PC-3 (cell line): ENCODE data around the gene EIF1. TPM values are rescaled to one million over a fixed set of nuclear protein-coding genes. Genes with fewer than 3 reads are reported as not detected.

Experiments used
- ATAC-seq: fragments of 200-7000 bp; cut with Tn5 transposase; 2 replicates; pipeline ENCODE4 v1.9.1; 2020; ENCODE audit warnings: mild to moderate bottlenecking, moderate library complexity
- BruUV-seq: library from RNA; stranded (reverse); fragments of 400-500 nt; replicated peaks from 2 replicates; lab custom pipeline; 2021; lab: Mats Ljungman, UMichigan
- CTCF ChIA-PET: fragments of 300-600 bp; sonication (Branson Sonifier 250); formaldehyde crosslinking; loops from one replicate; lab custom pipeline; 2022; ENCODE audit warnings: antibody characterized with exemption; lab: Charles Lee
- POLR2A ChIA-PET: fragments of 300-600 bp; sonication (Branson Sonifier 250); formaldehyde crosslinking; loops from one replicate; lab custom pipeline; 2022; ENCODE audit warnings: antibody characterized with exemption; ENCODE audit not compliant: unreplicated experiment; lab: Charles Lee
- DNase-seq: peaks from one replicate; pipeline ENCODE4 v3.0.0-alpha.2; 2015
- H2AFZ ChIP-seq: fragments of 300-600 bp; sonication (generic); 2 replicates; pipeline ENCODE4 v1.6.0; 2016; ENCODE audit warnings: antibody characterized with exemption, low read length
- H3F3A ChIP-seq: fragments of 300-600 bp; sonication (generic); one replicate; pipeline ENCODE4 v1.6.0; 2017; ENCODE audit warnings: antibody characterized with exemption, low read length, control low read depth, mild to moderate bottlenecking; ENCODE audit not compliant: unreplicated experiment
- H3K27ac ChIP-seq: fragments of 300-600 bp; sonication (generic); 2 replicates; pipeline ENCODE4 v1.5.1; 2016; ENCODE audit warnings: mild to moderate bottlenecking, low read length
- H3K27me3 ChIP-seq: fragments of 300-600 bp; sonication (generic); 2 replicates; pipeline ENCODE4 v1.6.1; 2016; ENCODE audit warnings: low read length, mixed read lengths
- H3K36me3 ChIP-seq: fragments of 300-600 bp; sonication (generic); 2 replicates; pipeline ENCODE4 v1.6.1; 2016; ENCODE audit warnings: low read depth, mixed run types, low read length, mixed read lengths
- H3K4me1 ChIP-seq: fragments of 300-600 bp; sonication (generic); 2 replicates; pipeline ENCODE4 v1.5.1; 2016; ENCODE audit warnings: low read length; ENCODE audit not compliant: insufficient read depth
- H3K4me2 ChIP-seq: fragments of 300-600 bp; sonication (generic); 2 replicates; pipeline ENCODE4 v1.6.0; 2016; ENCODE audit warnings: low read length
- H3K4me3 ChIP-seq: fragments of 300-600 bp; sonication (generic); 2 replicates; pipeline ENCODE4 v1.5.1; 2016; ENCODE audit warnings: mild to moderate bottlenecking, low read length, mixed read lengths
- H3K79me2 ChIP-seq: fragments of 300-600 bp; sonication (generic); 2 replicates; pipeline ENCODE4 v1.6.1; 2017; ENCODE audit warnings: low read length, mixed read lengths
- H3K9ac ChIP-seq: fragments of 300-600 bp; sonication (generic); 2 replicates; pipeline ENCODE4 v1.6.0; 2016; ENCODE audit warnings: mild to moderate bottlenecking, low read length
- H3K9me2 ChIP-seq: fragments of 300-600 bp; sonication (generic); replicated peaks from 2 replicates; pipeline ENCODE4 v1.6.1; 2016; ENCODE audit warnings: mixed run types, low read length, mixed read lengths
- H3K9me3 ChIP-seq: fragments of 300-600 bp; sonication (generic); 2 replicates; pipeline ENCODE4 v1.6.1; 2016; ENCODE audit warnings: low read length, mixed read lengths
- H4K20me1 ChIP-seq: fragments of 300-600 bp; sonication (generic); 2 replicates; pipeline ENCODE4 v1.6.1; 2016; ENCODE audit warnings: low read length, mixed read lengths
- EZH2 ChIP-seq: fragments of 300-600 bp; sonication (generic); IDR thresholded peaks from one replicate; pipeline ENCODE4 v1.6.1; 2017; ENCODE audit warnings: antibody characterized with exemption, mild to moderate bottlenecking, low read length; ENCODE audit not compliant: unreplicated experiment
- EZH2phosphoT487 ChIP-seq: fragments of 300-600 bp; sonication (generic); IDR thresholded peaks from 2 replicates; pipeline ENCODE4 v1.6.1; 2018; ENCODE audit warnings: mild to moderate bottlenecking, antibody characterized with exemption, low read length, borderline replicate concordance
- intact Hi-C: fragments of 100-400 bp; cut with micrococcal nuclease; formaldehyde crosslinking; loops from 2 replicates; pipeline ENCODE4 v1.9.0; 2023
- total RNA-seq: library from RNA; depleted of rRNA; stranded (reverse); fragments of >200 nt; gene quantifications from 2 replicates; pipeline ENCODE4 v1.2.3, GENCODE V29; 2014
- TF ChIP-seq, protein P1 (sequence below): fragments of 300-600 bp; sonication (generic); conservative IDR thresholded peaks from 2 replicates; pipeline ENCODE4 v1.5.1; 2017; ENCODE audit warnings: antibody characterized with exemption, low read depth, mild to moderate bottlenecking, low read length

Gene EIF1
- total RNA-seq, 1 experiment from 2014 or later = 88.7 TPM

DNA sequence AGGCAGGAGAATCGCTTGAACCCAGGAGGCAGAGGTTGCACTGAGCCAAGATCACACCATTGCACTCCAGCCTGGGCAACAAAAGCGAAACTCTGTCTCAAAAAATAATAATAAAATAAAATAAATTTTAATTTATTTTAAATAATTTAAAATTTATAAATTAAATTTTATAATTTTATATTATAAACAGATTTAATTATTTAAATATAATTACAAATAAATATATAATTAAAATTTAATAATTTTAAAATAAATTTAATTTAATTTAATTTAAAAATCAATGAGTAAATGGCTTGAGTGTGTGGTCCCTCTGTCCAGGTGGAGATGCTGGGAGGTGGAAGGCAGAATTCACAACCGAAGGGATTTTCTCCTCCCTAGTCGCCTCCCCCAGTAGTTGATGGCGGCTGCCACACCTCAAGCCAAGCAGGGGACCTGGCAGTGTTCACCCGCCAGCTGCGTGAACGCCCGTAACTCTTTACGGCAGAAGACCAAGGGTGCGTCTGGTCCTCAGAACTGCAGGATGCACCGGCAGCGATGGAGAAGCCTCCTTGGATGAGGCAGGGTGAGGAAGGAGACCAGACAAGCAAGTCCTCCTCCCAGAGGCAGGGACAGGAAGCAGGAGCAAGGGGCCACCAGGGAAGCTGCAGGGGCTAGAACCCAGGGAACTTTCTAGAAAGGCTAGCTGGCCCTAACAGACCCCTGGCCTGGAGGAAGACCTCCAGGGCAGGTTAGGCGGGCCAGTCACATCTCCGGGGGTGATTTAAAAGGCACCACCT is 41.5 kb upstream of the EIF1 start:
- peak overlapping the region; percentile 72; the same call in 1 of the 2 replicates for H3K4me3 ChIP-seq
- CTCF ChIA-PET = no interaction called here
- intact Hi-C loops = loop anchor here (10.0 kb wide), 1 partner anchor 242 kb away; no protein-coding TSS in a partner anchor
- peak overlapping the region; percentile 90 for H2AFZ ChIP-seq
- no peaks in the 10 kb centered on the region for H3K79me2 ChIP-seq
- no peaks in the 10 kb centered on the region for H3F3A ChIP-seq
- ATAC-seq (no peak), DNase-seq (no peak)
- 0 out of 2 replicates have a peak overlapping the region, but pooled peaks have one; percentile 2 for H3K27ac ChIP-seq
- POLR2A ChIA-PET = no interaction called here
- 0 out of 2 replicates have a peak overlapping the region, but pooled peaks have one; percentile 79 for H3K9ac ChIP-seq
- TF ChIP-seq EZH2 = no peak
- no peak for TF ChIP-seq EZH2phosphoT487
- TF ChIP-seq, protein P1, sequence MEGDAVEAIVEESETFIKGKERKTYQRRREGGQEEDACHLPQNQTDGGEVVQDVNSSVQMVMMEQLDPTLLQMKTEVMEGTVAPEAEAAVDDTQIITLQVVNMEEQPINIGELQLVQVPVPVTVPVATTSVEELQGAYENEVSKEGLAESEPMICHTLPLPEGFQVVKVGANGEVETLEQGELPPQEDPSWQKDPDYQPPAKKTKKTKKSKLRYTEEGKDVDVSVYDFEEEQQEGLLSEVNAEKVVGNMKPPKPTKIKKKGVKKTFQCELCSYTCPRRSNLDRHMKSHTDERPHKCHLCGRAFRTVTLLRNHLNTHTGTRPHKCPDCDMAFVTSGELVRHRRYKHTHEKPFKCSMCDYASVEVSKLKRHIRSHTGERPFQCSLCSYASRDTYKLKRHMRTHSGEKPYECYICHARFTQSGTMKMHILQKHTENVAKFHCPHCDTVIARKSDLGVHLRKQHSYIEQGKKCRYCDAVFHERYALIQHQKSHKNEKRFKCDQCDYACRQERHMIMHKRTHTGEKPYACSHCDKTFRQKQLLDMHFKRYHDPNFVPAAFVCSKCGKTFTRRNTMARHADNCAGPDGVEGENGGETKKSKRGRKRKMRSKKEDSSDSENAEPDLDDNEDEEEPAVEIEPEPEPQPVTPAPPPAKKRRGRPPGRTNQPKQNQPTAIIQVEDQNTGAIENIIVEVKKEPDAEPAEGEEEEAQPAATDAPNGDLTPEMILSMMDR = no peak
- peak overlapping the region; percentile 96 for H3K4me2 ChIP-seq
- no peaks in the 10 kb centered on the region for H3K9me3 ChIP-seq
- no peaks in the 10 kb centered on the region for H3K9me2 ChIP-seq
- no peaks in the 10 kb centered on the region for H3K27me3 ChIP-seq
- no peaks in the 10 kb centered on the region for H3K36me3 ChIP-seq
- no TSS peak for BruUV-seq
- peaks cover 6% of the 10 kb centered on the region for H3K4me1 ChIP-seq
- no peaks in the 10 kb centered on the region for H4K20me1 ChIP-seq

DNA sequence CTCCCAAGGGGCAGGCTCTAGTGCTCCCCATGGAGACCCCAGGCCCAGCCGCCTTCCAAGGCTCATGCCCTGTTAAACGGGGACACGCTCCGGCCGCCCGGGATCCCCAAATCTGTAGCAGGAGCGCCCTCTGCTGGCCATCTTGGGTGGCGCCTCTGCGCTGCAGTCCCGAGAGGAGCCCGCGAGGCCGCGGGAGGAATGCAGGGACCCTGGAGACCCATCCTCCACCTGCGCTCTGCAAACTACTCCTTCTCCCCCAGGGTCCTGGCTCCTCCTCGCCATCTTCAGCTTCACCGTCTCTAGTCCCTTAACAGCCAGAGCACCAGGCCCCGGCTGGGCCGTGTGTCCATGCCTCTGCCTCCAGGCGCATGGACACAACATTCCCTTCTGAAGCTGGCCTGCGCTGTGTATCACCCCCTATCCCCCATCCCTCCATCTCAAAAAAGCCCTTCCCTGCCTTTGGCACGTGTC is 40.7 kb upstream of the EIF1 start:
- Histone ChIP-seq H3F3A (no peaks in the 10 kb centered on the region), H3K4me2 (peak overlapping the region; percentile 96), H3K9me2 (no peaks in the 10 kb centered on the region), H3K9me3 (no peaks in the 10 kb centered on the region), H3K9ac (peak overlapping the region; percentile 79), H3K27ac (peak overlapping the region; percentile 65), H3K4me3 (peak overlapping the region; percentile 72), H3K4me1 (peaks cover 6% of the 10 kb centered on the region), H3K27me3 (no peaks in the 10 kb centered on the region), H3K36me3 (no peaks in the 10 kb centered on the region), H3K79me2 (no peaks in the 10 kb centered on the region), H2AFZ (peak overlapping the region; percentile 90), H4K20me1 (no peaks in the 10 kb centered on the region)
- no TSS peak for BruUV-seq
- POLR2A ChIA-PET = interaction anchor here (0.6 kb wide), 1 partner anchor 69 kb away, joined by 15 read pairs; no protein-coding TSS in a partner anchor
- ATAC-seq (peak; percentile 80), DNase-seq (peak; percentile 85)
- intact Hi-C loops = loop anchor here (1.0 to 10.0 kb wide), 4 partner anchors 14 to 243 kb away; no protein-coding TSS in a partner anchor
- CTCF ChIA-PET = interaction anchor here (0.6 to 1.7 kb wide), 12 partner anchors 12 to 944 kb away, joined by 3 to 24 read pairs (median 6); no protein-coding TSS in a partner anchor
- TF ChIP-seq EZH2 = no peak
- TF ChIP-seq, protein P1 = peak; percentile 82
